ENCODE results near the gene ALKBH1. TPM values are rescaled to one million over a fixed set of nuclear protein-coding genes. Genes with fewer than 3 reads are reported as not detected.

Gene ALKBH1
- total and polyA plus RNA-seq, 2 donors, result 9.3 to 13.0 TPM

DNA sequence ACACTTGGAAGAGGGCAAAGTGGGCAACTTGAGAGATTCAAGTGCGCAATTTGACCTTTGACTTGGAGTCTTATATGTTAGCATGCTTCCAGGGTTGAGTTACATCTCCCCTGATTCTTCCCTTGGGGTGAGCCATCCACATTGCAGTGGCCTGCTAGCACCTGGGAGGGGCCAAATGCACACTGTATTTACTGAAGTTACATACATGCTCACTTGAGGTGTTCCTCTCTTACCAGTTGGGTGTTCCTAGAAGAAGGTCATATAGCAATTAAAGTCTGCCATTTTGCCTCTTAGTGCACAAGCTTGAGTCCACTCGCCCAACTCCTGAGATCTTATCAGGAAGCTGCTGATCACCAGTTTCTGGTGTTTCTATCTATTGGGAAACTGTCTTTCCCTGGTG lies 77.7 kb downstream of the ALKBH1 start:
- H3K27ac ChIP-seq (ENCODE audit: low read depth), result no peak overlapping the region
- DNase-seq (ENCODE audit: extremely low spot score), result no peak
- no peaks in the 10 kb centered on the region for H3K4me1 ChIP-seq (ENCODE audit: insufficient read depth)
- 69% methylated on average over 2 of the region's 2 CpGs for whole genome bisulfite sequencing
- no peaks in the 10 kb centered on the region for H3K36me3 ChIP-seq (ENCODE audit: insufficient read depth)
- no peak overlapping the region for H3K4me3 ChIP-seq (ENCODE audit: low read depth, low read length)

DNA sequence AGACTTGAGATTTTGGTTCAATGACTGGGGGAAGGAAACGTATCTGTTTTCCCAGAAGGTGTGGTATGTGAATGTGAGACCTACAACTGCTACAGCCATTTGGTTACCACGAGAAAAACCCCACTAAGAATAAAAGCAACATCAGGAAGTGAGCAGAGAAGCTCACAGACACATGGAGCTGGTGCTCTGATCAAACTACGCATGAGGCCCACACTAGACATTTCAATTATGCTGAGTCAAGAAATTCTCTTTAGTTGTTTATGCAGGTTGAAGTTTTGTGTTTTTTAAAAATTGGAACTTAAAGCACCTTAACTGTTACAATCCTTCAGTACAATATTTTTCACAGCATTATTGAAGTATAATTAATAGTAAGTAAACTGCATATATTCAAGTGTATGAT lies 82.5 kb downstream of the ALKBH1 start:
- H3K4me1 ChIP-seq (ENCODE audit: insufficient read depth), result no peaks in the 10 kb centered on the region
- no peak overlapping the region for H3K27ac ChIP-seq (ENCODE audit: low read depth)
- 67% methylated on average over 3 of the region's 3 CpGs for WGBS
- DNase-seq (ENCODE audit: extremely low spot score), result no peak
- H3K36me3 ChIP-seq (ENCODE audit: insufficient read depth), result no peaks in the 10 kb centered on the region
- no peak overlapping the region for H3K4me3 ChIP-seq (ENCODE audit: low read depth, low read length)

DNA sequence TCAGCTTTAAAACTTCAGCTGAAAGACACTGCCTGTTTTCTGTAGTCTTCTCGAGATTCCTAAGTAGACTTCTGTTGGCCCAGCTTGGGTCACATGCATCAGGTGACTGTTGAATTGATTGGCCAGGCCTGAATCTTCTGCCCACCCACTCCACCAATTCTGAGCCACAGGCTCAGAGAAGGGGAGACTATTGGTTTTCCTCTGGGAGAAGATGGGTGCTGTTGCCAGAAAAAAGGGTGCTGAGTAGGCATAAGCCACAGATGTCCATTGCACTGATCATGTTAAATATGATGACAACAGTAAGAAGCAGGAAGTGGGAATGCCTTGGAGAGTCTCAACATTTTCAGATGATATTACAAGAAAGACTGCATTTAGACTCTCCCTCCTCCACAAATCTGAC lies 84.6 kb downstream of the ALKBH1 start:
- Histone ChIP-seq H3K4me1 (ENCODE audit: insufficient read depth) (no peaks in the 10 kb centered on the region), H3K27ac (ENCODE audit: low read depth) (no peak overlapping the region), H3K36me3 (ENCODE audit: insufficient read depth) (no peaks in the 10 kb centered on the region), H3K4me3 (ENCODE audit: low read depth, low read length) (no peak overlapping the region)
- DNase-seq (ENCODE audit: extremely low spot score), result no peak
- 66% methylated on average over 1 of the region's 1 CpG for WGBS

Small RNAs within 50 kb of the gene (small RNA-seq; reads per million reads assigned to genes)
- gene COX6CP11, result not detected

Other genes starting within 250 kb of the ALKBH1 start
- 66.2 TPM for gene AHSA1, start 249.9 kb downstream of the ALKBH1 start, total RNA-seq
- 126 TPM for gene AHSA1, start 249.9 kb downstream of the ALKBH1 start, polyA plus RNA-seq
- gene ISM2, start 209.2 kb downstream of the ALKBH1 start, total RNA-seq, result not detected
- gene ISM2, start 209.2 kb downstream of the ALKBH1 start, polyA plus RNA-seq, result 0.51 TPM
- 55.0 TPM for gene SPTLC2, start 91.4 kb downstream of the ALKBH1 start, total RNA-seq
- gene SPTLC2, start 91.4 kb downstream of the ALKBH1 start, polyA plus RNA-seq, result 12.8 TPM
- 174 TPM for gene SLIRP, start 80 bp upstream of the ALKBH1 start, total RNA-seq
- gene SLIRP, start 80 bp upstream of the ALKBH1 start, polyA plus RNA-seq, result 191 TPM
- gene SNW1, start 53.1 kb upstream of the ALKBH1 start, total RNA-seq, result 59.5 TPM
- gene SNW1, start 53.1 kb upstream of the ALKBH1 start, polyA plus RNA-seq, result 50.7 TPM
- 6.1 TPM for gene ADCK1, start 92.1 kb upstream of the ALKBH1 start, total RNA-seq
- 9.0 TPM for gene ADCK1, start 92.1 kb upstream of the ALKBH1 start, polyA plus RNA-seq

Data from urinary bladder (tissue), 4 donors.